Measurements from ENCODE around the gene ZNF439. TPM values are rescaled to one million over a fixed set of nuclear protein-coding genes. Genes with fewer than 3 reads are reported as not detected.

The ZNF439 gene
- total and polyA plus RNA-seq, 2 of the 8 experiments (the other 6 are each of a cell fraction or from before 2014, with no cell fraction given), result 0.09 TPM; not detected in 1

- Histone ChIP-seq H2BK15ac (ENCODE audit: low read length) (no peak overlapping the region), H4K20me1 (replicated peaks in 1 of 2; ENCODE audit: control insufficient read depth in 1 of 2, insufficient read depth in 2 of 2, low read length in 2 of 2) (no peaks in the 10 kb centered on the region), H3K79me1 (ENCODE audit: low read depth, low read length) (no peaks in the 10 kb centered on the region), H3K4me3 (ENCODE audit: extremely low read depth in 1 of 4, insufficient read depth in 2 of 4, low read depth in 3 of 4, low read length in 4 of 4) (no peak overlapping the region), H3K27me3 (replicated peaks in 1 of 4; ENCODE audit: control insufficient read depth in 3 of 4, extremely low read depth in 1 of 4, insufficient read depth in 3 of 4, low read length in 3 of 4) (no peaks in the 10 kb centered on the region), H3K56ac (replicated peaks; ENCODE audit: insufficient read length, low read depth, low read length) (no peak overlapping the region), H3K23ac (ENCODE audit: insufficient read length) (no peak overlapping the region), H3K9me3 (ENCODE audit: insufficient read depth in 2 of 2, low read depth in 1 of 2, low read length in 1 of 2) (peaks cover 28 to 36% of the 10 kb centered on the region in 2 experiments), H2BK12ac (ENCODE audit: low read depth, low read length) (no peak overlapping the region), H3K18ac (ENCODE audit: extremely low read depth, low read length) (no peak overlapping the region), H2BK20ac (ENCODE audit: low read length) (no peak overlapping the region), H2BK5ac (ENCODE audit: low read depth, low read length) (no peak overlapping the region), H3K4ac (replicated peaks; ENCODE audit: insufficient read length, low read depth, low read length) (no peak overlapping the region), H3K79me2 (ENCODE audit: control insufficient read depth in 1 of 2, insufficient read depth in 2 of 2, low read length in 2 of 2) (no peaks in the 10 kb centered on the region), H3K14ac (ENCODE audit: insufficient read length) (no peak overlapping the region), H3K23me2 (ENCODE audit: low read depth, low read length) (no peaks in the 10 kb centered on the region), H2AK5ac (ENCODE audit: low read depth, low read length) (no peak overlapping the region), H3K27ac (ENCODE audit: low read depth, low read length) (no peak overlapping the region), H4K91ac (replicated peaks; ENCODE audit: insufficient read length, low read length) (no peak overlapping the region), H4K5ac (ENCODE audit: insufficient read length, low read depth, low read length) (no peak overlapping the region), H2BK120ac (replicated peaks; ENCODE audit: low read depth, low read length) (no peak overlapping the region), H3K9ac (replicated peaks in 1 of 4; ENCODE audit: extremely low read depth in 1 of 4, low read depth in 3 of 4, low read length in 3 of 4) (no peak overlapping the region), H3K4me2 (ENCODE audit: insufficient read depth in 1 of 2, low read depth in 2 of 2, low read length in 2 of 2) (no peak overlapping the region), H2AFZ (ENCODE audit: low read length) (no peak overlapping the region), H3K4me1 (replicated peaks in 1 of 4; ENCODE audit: control insufficient read depth in 3 of 4, insufficient read depth in 4 of 4, low read length in 3 of 4) (no peaks in the 10 kb centered on the region), H3K36me3 (ENCODE audit: control insufficient read depth in 2 of 4, insufficient read depth in 4 of 4, low read length in 3 of 4) (no peaks in the 10 kb centered on the region), H4K8ac (ENCODE audit: extremely low read depth, insufficient read depth, low read length) (no peak overlapping the region)
- FAIRE-seq (no peak), DNase-seq (ENCODE audit: low read depth in 1 of 2, low spot score in 2 of 2) (no peak)
- 77% methylated on average over 3 of the region's 3 CpGs; no CpG with 5 or more reads in 1 of the 2 experiments for WGBS, 2 experiments (ENCODE audit: extremely low coverage in 1 of 2, insufficient coverage in 1 of 2, insufficient read length in 1 of 2, insufficient replicate concordance in 2 of 2, low coverage in 1 of 2, low lambda C conversion rate in 2 of 2, missing lambda C conversion rate in 1 of 2)
- ChIA-PET CTCF (ENCODE audit: partially characterized antibody) (no interaction called here), POLR2A (ENCODE audit: partially characterized antibody) (no interaction called here)
- no peak for TF ChIP-seq EGR1 (IDR thresholded peaks at IDR 0.05; ENCODE audit: borderline replicate concordance, low read depth, low read length)
Measured at GRCh38 chr19:11853358-11853757, 4.8 kb downstream of the ZNF439 start.

Data from H1 (cell line).